HEK293 (cell line): ENCODE data around the gene SPO11.

Experiments used
- CTCF ChIA-PET: fragments of 350-600 bp; formaldehyde crosslinking; extraction: SDS; loops from one replicate; lab custom pipeline; 2021; ENCODE audit warnings: antibody characterized with exemption; lab: Yijun Ruan, JAX
- POLR2A ChIA-PET: fragments of 300-600 bp; formaldehyde crosslinking; extraction: SDS; loops from one replicate; lab custom pipeline; 2020; ENCODE audit warnings: antibody characterized with exemption, inconsistent platforms; lab: Yijun Ruan, JAX
- H3K27ac ChIP-seq: fragments of 200-500 bp; sonication (Bioruptor generic); 2 replicates; pipeline ENCODE4 v1.5.1; 2014; ENCODE audit warnings: low read depth, low read length, control low read depth, inconsistent platforms; ENCODE audit errors: extremely low read depth
- H3K36me3 ChIP-seq, 2 experiments: fragments of 200-500 bp in 1 of 2; sonication (Bioruptor generic) in 1 of 2; 1 replicate in 1 of 2; 2 replicates in 1 of 2; pipeline ENCODE4 v1.5.1; 2014 to 2017; ENCODE audit warnings: inconsistent platforms in 2 of 2, low read length in 2 of 2; ENCODE audit not compliant: control insufficient read depth in 2 of 2, insufficient read depth in 1 of 2
- H3K4me1 ChIP-seq: fragments of 200-500 bp; sonication (Bioruptor generic); 2 replicates; pipeline ENCODE4 v1.5.1; 2014; ENCODE audit warnings: mild to moderate bottlenecking, low read length, inconsistent platforms; ENCODE audit not compliant: control insufficient read depth, insufficient read depth
- H3K4me3 ChIP-seq: 2 replicates; pipeline ENCODE4 v1.5.1; 2011; ENCODE audit warnings: low read depth, mild to moderate bottlenecking, control low read depth, low read length, moderate library complexity
- H3K9me3 ChIP-seq: fragments of 200-500 bp; sonication (Bioruptor generic); 2 replicates; pipeline ENCODE4 v1.5.1; 2014; ENCODE audit warnings: low read depth, low read length, inconsistent platforms; ENCODE audit not compliant: control insufficient read depth, insufficient read depth
- EGR2 ChIP-seq: fragments of 450-650 bp; formaldehyde crosslinking; IDR thresholded peaks from 2 replicates; pipeline ENCODE4 v1.5.1; 2016; ENCODE audit warnings: low read depth, missing biosample characterization, missing genetic modification characterization
- GLI4 ChIP-seq: fragments of 450-650 bp; formaldehyde crosslinking; IDR thresholded peaks from 2 replicates; pipeline ENCODE4 v1.5.1; 2016; ENCODE audit warnings: missing biosample characterization, missing genetic modification characterization
- SP7 ChIP-seq: fragments of 450-650 bp; formaldehyde crosslinking; IDR thresholded peaks from 2 replicates; pipeline ENCODE4 v1.5.1; 2016; ENCODE audit warnings: missing biosample characterization, missing genetic modification characterization
- ZFP41 ChIP-seq: fragments of 450-650 bp; formaldehyde crosslinking; IDR thresholded peaks from 2 replicates; pipeline ENCODE4 v1.5.1; 2016; ENCODE audit warnings: missing biosample characterization, missing genetic modification characterization, borderline replicate concordance
- ZIC2 ChIP-seq: fragments of 450-650 bp; formaldehyde crosslinking; IDR thresholded peaks from 2 replicates; pipeline ENCODE4 v1.5.1; 2016; ENCODE audit warnings: missing biosample characterization, missing genetic modification characterization
- ZNF10 ChIP-seq: fragments of 450-650 bp; formaldehyde crosslinking; IDR thresholded peaks from 2 replicates; pipeline ENCODE4 v1.5.1; 2017; ENCODE audit warnings: missing biosample characterization, missing genetic modification characterization
- ZNF239 ChIP-seq: fragments of 450-650 bp; formaldehyde crosslinking; IDR thresholded peaks from 2 replicates; pipeline ENCODE4 v1.5.1; 2016; ENCODE audit warnings: missing biosample characterization, missing genetic modification characterization
- ZNF302 ChIP-seq: fragments of 450-650 bp; formaldehyde crosslinking; IDR thresholded peaks from 2 replicates; pipeline ENCODE4 v1.5.1; 2016; ENCODE audit warnings: missing biosample characterization, missing genetic modification characterization, low read depth
- ZNF394 ChIP-seq: fragments of 450-650 bp; formaldehyde crosslinking; IDR thresholded peaks from 2 replicates; pipeline ENCODE4 v1.5.1; 2016; ENCODE audit warnings: missing biosample characterization, missing genetic modification characterization, mild to moderate bottlenecking, moderate library complexity, borderline replicate concordance
- ZNF48 ChIP-seq: fragments of 450-650 bp; formaldehyde crosslinking; IDR thresholded peaks from 2 replicates; pipeline ENCODE4 v1.5.1; 2016; ENCODE audit warnings: missing biosample characterization, missing genetic modification characterization
- ZNF549 ChIP-seq: fragments of 450-650 bp; IDR thresholded peaks from 2 replicates; pipeline ENCODE4 v1.5.1; 2018; ENCODE audit warnings: missing biosample characterization, missing genetic modification characterization, mild to moderate bottlenecking, inconsistent platforms, moderate library complexity
- ZNF621 ChIP-seq: fragments of 450-650 bp; formaldehyde crosslinking; IDR thresholded peaks from 2 replicates; pipeline ENCODE4 v1.5.1; 2017; ENCODE audit warnings: missing biosample characterization, missing genetic modification characterization
- ZNF623 ChIP-seq: fragments of 450-650 bp; formaldehyde crosslinking; IDR thresholded peaks from 2 replicates; pipeline ENCODE4 v1.5.1; 2016; ENCODE audit warnings: missing biosample characterization, missing genetic modification characterization
- ZNF629 ChIP-seq: fragments of 450-650 bp; formaldehyde crosslinking; IDR thresholded peaks from 2 replicates; pipeline ENCODE4 v1.5.1; 2017; ENCODE audit warnings: missing biosample characterization, missing genetic modification characterization
- ZNF660 ChIP-seq: fragments of 450-650 bp; IDR thresholded peaks from 2 replicates; pipeline ENCODE4 v1.5.1; 2018; ENCODE audit warnings: missing biosample characterization, mild to moderate bottlenecking, missing genetic modification characterization
- ZNF792 ChIP-seq: fragments of 450-650 bp; formaldehyde crosslinking; IDR thresholded peaks from 2 replicates; pipeline ENCODE4 v1.5.1; 2016; ENCODE audit warnings: missing biosample characterization, missing genetic modification characterization
- ZSCAN16 ChIP-seq: fragments of 450-650 bp; formaldehyde crosslinking; IDR thresholded peaks from 2 replicates; pipeline ENCODE4 v1.5.1; 2016; ENCODE audit warnings: missing biosample characterization, missing genetic modification characterization
- ZXDB ChIP-seq: fragments of 450-650 bp; formaldehyde crosslinking; IDR thresholded peaks from 2 replicates; pipeline ENCODE4 v1.5.1; 2016; ENCODE audit warnings: missing biosample characterization, missing genetic modification characterization
- TF ChIP-seq, protein P1 (sequence below): fragments of 450-650 bp; formaldehyde crosslinking; IDR thresholded peaks from 2 replicates; pipeline ENCODE4 v1.5.1; 2016; ENCODE audit warnings: missing biosample characterization, missing genetic modification characterization
- TF ChIP-seq, protein P2 (sequence below): fragments of 450-650 bp; IDR thresholded peaks from 2 replicates; pipeline ENCODE4 v1.5.1; 2018; ENCODE audit warnings: missing biosample characterization, missing genetic modification characterization
- TF ChIP-seq, protein P3 (sequence below): fragments of 450-650 bp; formaldehyde crosslinking; IDR thresholded peaks from 2 replicates; pipeline ENCODE4 v1.5.1; 2016; ENCODE audit warnings: missing biosample characterization, missing genetic modification characterization
- TF ChIP-seq, protein P4 (sequence below): fragments of 450-650 bp; formaldehyde crosslinking; IDR thresholded peaks from 2 replicates; pipeline ENCODE4 v1.5.1; 2016; ENCODE audit warnings: missing biosample characterization, missing genetic modification characterization
- TF ChIP-seq, protein P5 (sequence below): fragments of 450-650 bp; IDR thresholded peaks from 2 replicates; pipeline ENCODE4 v1.5.1; 2018; ENCODE audit warnings: missing biosample characterization, mild to moderate bottlenecking, missing genetic modification characterization

Gene SPO11

DNA sequence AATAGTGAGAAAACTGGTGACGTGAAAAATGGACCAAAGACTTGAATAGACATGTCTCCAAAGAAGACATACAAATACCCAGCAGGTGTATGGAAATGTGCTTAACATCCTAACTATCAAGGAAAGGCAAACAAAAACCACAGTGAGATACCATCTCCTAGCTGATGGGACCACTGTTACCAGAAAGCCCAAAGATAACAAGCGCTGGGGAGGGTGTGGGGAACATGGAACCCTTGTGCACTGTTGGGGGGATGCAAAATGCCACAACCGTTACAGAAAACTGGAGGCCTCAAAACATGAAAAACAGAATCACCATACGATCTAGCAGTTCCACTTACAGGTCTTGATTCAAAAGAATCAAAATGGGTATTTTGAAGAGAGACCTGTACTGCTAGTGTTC is 41.8 kb downstream of the SPO11 start:
- Histone ChIP-seq H3K9me3 (no peaks in the 10 kb centered on the region), H3K27ac (no peak overlapping the region), H3K4me3 (no peak overlapping the region), H3K36me3 (peaks cover 41 to 100% of the 10 kb centered on the region in 2 experiments), H3K4me1 (no peaks in the 10 kb centered on the region)
- ChIA-PET CTCF (no interaction called here), POLR2A (no interaction called here)
- no peak for TF ChIP-seq ZNF660 (tag by site-specific recombination)
- no peak for TF ChIP-seq GLI4
- no peak for TF ChIP-seq ZNF623 (tag by site-specific recombination)
- TF ChIP-seq ZNF302 (tag by site-specific recombination), result no peak
- TF ChIP-seq, protein P1, sequence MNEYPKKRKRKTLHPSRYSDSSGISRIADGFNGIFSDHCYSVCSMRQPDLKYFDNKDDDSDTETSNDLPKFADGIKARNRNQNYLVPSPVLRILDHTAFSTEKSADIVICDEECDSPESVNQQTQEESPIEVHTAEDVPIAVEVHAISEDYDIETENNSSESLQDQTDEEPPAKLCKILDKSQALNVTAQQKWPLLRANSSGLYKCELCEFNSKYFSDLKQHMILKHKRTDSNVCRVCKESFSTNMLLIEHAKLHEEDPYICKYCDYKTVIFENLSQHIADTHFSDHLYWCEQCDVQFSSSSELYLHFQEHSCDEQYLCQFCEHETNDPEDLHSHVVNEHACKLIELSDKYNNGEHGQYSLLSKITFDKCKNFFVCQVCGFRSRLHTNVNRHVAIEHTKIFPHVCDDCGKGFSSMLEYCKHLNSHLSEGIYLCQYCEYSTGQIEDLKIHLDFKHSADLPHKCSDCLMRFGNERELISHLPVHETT, result no peak
- TF ChIP-seq ZXDB (tag by site-specific recombination), result no peak
- no peak for TF ChIP-seq SP7 (tag by site-specific recombination)
- TF ChIP-seq, protein P2, sequence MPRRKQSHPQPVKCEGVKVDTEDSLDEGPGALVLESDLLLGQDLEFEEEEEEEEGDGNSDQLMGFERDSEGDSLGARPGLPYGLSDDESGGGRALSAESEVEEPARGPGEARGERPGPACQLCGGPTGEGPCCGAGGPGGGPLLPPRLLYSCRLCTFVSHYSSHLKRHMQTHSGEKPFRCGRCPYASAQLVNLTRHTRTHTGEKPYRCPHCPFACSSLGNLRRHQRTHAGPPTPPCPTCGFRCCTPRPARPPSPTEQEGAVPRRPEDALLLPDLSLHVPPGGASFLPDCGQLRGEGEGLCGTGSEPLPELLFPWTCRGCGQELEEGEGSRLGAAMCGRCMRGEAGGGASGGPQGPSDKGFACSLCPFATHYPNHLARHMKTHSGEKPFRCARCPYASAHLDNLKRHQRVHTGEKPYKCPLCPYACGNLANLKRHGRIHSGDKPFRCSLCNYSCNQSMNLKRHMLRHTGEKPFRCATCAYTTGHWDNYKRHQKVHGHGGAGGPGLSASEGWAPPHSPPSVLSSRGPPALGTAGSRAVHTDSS (tag by site-specific recombination), result no peak
- TF ChIP-seq ZNF549 (tag by site-specific recombination), result no peak
- TF ChIP-seq ZNF621, result no peak
- no peak for TF ChIP-seq ZNF629 (tag by site-specific recombination)
- no peak for TF ChIP-seq ZIC2 (tag by site-specific recombination)

DNA sequence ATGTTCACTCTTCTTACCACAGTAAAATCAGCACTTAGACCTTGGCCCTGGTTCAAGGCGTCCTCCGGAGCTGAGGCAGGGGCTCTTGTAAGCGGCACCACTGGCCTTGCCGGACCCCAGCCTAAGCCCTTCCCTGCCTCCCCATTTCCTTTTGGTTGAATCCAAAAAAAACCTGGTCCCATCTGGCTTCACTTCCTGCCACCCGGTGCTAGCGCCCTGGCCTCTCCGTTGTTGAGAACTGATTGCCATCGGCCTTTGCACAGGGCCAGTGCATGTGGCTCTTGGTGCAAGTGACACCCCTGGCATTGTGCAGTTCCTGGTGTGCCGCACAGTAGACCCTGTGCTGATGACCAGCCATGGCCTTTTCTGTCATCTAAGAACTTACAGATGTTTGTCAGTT is 42.6 kb downstream of the SPO11 start:
- POLR2A ChIA-PET, result no interaction called here
- CTCF ChIA-PET, result no interaction called here
- H3K36me3 ChIP-seq, result peaks cover 43 to 100% of the 10 kb centered on the region in 2 experiments
- H3K9me3 ChIP-seq, result no peaks in the 10 kb centered on the region
- H3K27ac ChIP-seq, result no peak overlapping the region
- H3K4me3 ChIP-seq, result no peak overlapping the region
- no peak for TF ChIP-seq ZNF48 (tag by site-specific recombination)
- TF ChIP-seq ZNF792 (tag by site-specific recombination), result no peak
- no peak for TF ChIP-seq ZNF394
- no peak for TF ChIP-seq ZSCAN16
- TF ChIP-seq, protein P3, sequence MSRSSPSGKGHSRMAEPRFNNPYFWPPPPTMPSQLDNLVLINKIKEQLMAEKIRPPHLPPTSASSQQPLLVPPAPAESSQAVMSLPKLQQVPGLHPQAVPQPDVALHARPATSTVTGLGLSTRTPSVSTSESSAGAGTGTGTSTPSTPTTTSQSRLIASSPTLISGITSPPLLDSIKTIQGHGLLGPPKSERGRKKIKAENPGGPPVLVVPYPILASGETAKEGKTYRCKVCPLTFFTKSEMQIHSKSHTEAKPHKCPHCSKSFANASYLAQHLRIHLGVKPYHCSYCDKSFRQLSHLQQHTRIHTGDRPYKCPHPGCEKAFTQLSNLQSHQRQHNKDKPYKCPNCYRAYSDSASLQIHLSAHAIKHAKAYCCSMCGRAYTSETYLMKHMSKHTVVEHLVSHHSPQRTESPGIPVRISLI (tag by site-specific recombination), result no peak
- no peak for TF ChIP-seq EGR2 (tag by site-specific recombination)
- no peak for TF ChIP-seq SP7 (tag by site-specific recombination)
- TF ChIP-seq, protein P4, sequence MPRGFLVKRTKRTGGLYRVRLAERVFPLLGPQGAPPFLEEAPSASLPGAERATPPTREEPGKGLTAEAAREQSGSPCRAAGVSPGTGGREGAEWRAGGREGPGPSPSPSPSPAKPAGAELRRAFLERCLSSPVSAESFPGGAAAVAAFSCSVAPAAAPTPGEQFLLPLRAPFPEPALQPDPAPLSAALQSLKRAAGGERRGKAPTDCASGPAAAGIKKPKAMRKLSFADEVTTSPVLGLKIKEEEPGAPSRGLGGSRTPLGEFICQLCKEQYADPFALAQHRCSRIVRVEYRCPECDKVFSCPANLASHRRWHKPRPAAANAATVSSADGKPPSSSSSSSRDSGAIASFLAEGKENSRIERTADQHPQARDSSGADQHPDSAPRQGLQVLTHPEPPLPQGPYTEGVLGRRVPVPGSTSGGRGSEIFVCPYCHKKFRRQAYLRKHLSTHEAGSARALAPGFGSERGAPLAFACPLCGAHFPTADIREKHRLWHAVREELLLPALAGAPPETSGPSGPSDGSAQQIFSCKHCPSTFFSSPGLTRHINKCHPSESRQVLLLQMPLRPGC (tag by site-specific recombination), result no peak
- TF ChIP-seq ZNF239 (tag by site-specific recombination), result no peak
- TF ChIP-seq ZNF10 (tag by site-specific recombination), result no peak
- TF ChIP-seq, protein P5, sequence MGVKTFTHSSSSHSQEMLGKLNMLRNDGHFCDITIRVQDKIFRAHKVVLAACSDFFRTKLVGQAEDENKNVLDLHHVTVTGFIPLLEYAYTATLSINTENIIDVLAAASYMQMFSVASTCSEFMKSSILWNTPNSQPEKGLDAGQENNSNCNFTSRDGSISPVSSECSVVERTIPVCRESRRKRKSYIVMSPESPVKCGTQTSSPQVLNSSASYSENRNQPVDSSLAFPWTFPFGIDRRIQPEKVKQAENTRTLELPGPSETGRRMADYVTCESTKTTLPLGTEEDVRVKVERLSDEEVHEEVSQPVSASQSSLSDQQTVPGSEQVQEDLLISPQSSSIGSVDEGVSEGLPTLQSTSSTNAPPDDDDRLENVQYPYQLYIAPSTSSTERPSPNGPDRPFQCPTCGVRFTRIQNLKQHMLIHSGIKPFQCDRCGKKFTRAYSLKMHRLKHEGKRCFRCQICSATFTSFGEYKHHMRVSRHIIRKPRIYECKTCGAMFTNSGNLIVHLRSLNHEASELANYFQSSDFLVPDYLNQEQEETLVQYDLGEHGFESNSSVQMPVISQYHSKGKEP, result no peak
- no peak for TF ChIP-seq ZFP41
- TF ChIP-seq, all 188 proteins: peak for 0
- H3K4me1 ChIP-seq, result no peaks in the 10 kb centered on the region
